DND-41 (cell line): ENCODE results near the gene MGA.

ENCODE experiments used
- ATAC-seq: fragments of 200-7000 bp; cut with Tn5 transposase; 3 replicates; pipeline ENCODE4 v1.9.1; 2021; ENCODE audit warnings: low read depth; ENCODE audit not compliant: insufficient read depth
- DNase-seq: peaks from one replicate; pipeline ENCODE4 v3.0.0-alpha.2; 2020
- H2AFZ ChIP-seq: 2 replicates; pipeline ENCODE4 v1.6.0; 2012; ENCODE audit warnings: low read depth, low read length
- H3K27ac ChIP-seq: 2 replicates; pipeline ENCODE4 v1.5.1; 2012; ENCODE audit warnings: low read length, inconsistent platforms
- H3K27me3 ChIP-seq: fragments of 200-600 bp; sonication (generic); 2 replicates; pipeline ENCODE4 v1.6.0; 2012; ENCODE audit warnings: low read length, mild to moderate bottlenecking, inconsistent platforms; ENCODE audit not compliant: insufficient read depth, poor library complexity
- H3K36me3 ChIP-seq: 2 replicates; pipeline ENCODE4 v1.5.1; 2012; ENCODE audit warnings: low read length, inconsistent platforms; ENCODE audit not compliant: insufficient read depth
- H3K4me1 ChIP-seq: 2 replicates; pipeline ENCODE4 v1.5.1; 2012; ENCODE audit warnings: mild to moderate bottlenecking, low read length; ENCODE audit not compliant: insufficient read depth
- H3K4me2 ChIP-seq: 2 replicates; pipeline ENCODE4 v1.6.0; 2012; ENCODE audit warnings: mild to moderate bottlenecking, moderate library complexity, low read length, inconsistent platforms; ENCODE audit not compliant: insufficient read depth
- H3K4me3 ChIP-seq, 2 experiments: fragments of 200-600 bp in 1 of 2; shearing (Covaris generic) in 1 of 2; 2 replicates each; pipeline ENCODE4 v1.5.1; 2012 to 2016; ENCODE audit warnings: inconsistent platforms in 2 of 2, low read length in 2 of 2, mild to moderate bottlenecking in 2 of 2, low read depth in 1 of 2, moderate library complexity in 1 of 2
- H3K79me2 ChIP-seq: 2 replicates; pipeline ENCODE4 v1.6.0; 2012; ENCODE audit warnings: low read length, inconsistent platforms; ENCODE audit not compliant: insufficient read depth
- H3K9ac ChIP-seq: 2 replicates; pipeline ENCODE4 v1.6.0; 2012; ENCODE audit warnings: low read depth, mild to moderate bottlenecking, inconsistent platforms, low read length, moderate library complexity
- H3K9me3 ChIP-seq: 2 replicates; pipeline ENCODE4 v1.5.1; 2012; ENCODE audit warnings: low read length, moderate library complexity, mild to moderate bottlenecking, inconsistent platforms; ENCODE audit not compliant: insufficient read depth, severe bottlenecking
- H4K20me1 ChIP-seq: 2 replicates; pipeline ENCODE4 v1.6.0; 2012; ENCODE audit warnings: low read length; ENCODE audit not compliant: insufficient read depth
- EZH2 ChIP-seq: IDR thresholded peaks from 3 replicates; pipeline ENCODE4 v1.6.1; 2012; ENCODE audit warnings: borderline replicate concordance, low read depth, mild to moderate bottlenecking, moderate library complexity, low read length, inconsistent platforms; ENCODE audit not compliant: severe bottlenecking
- TF ChIP-seq, protein P1 (sequence below): IDR thresholded peaks from 2 replicates; pipeline ENCODE4 v1.5.1; 2012; ENCODE audit warnings: borderline replicate concordance, low read length, moderate library complexity, mild to moderate bottlenecking; ENCODE audit not compliant: poor library complexity, severe bottlenecking; ENCODE audit errors: extremely low read depth

MGA gene

DNA sequence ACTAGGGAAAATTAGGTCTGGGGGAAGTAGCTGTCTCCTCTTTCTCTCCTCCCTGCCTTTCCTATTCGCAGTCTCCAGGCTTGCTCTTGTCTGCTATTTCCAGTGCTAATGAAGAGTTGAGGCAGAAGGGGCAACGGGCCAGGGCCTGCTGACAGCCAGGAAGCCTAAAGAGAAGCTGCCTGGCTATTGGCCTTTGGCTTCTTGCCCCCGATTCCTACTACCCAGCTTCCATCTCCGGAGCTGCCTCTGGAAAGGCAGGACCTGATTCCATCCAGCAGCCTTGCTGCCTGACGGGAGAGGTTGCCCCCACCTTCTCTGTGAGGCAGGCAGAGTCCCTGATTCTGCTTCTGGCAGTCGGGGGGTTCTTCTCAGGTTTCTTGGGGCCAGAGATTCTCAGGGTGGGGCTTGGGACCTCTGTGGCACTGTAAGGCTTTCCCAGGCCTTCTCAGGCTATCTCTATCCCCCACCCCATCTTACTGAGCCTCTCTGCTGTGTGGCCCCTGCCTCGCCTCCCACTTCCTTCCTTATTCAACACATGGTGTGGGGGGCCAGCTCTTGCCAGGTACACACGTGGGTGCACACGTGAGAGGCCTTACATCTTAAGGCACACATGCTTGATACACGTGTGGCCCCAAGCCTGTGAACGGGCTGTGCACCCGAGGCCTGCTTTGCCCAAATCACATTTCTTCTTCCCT is 149.5 kb downstream of the MGA start:
- no peak overlapping the region for H2AFZ ChIP-seq
- no peaks in the 10 kb centered on the region for H3K79me2 ChIP-seq
- H3K27ac ChIP-seq = no peak overlapping the region
- no peaks in the 10 kb centered on the region for H3K27me3 ChIP-seq
- H3K9me3 ChIP-seq = no peaks in the 10 kb centered on the region
- no peak overlapping the region for H3K9ac ChIP-seq
- no peak overlapping the region for H3K4me2 ChIP-seq
- no peak for DNase-seq
- no peak overlapping the region for H3K4me3 ChIP-seq
- no peaks in the 10 kb centered on the region for H3K4me1 ChIP-seq
- no peak for ATAC-seq
- no peak for TF ChIP-seq EZH2
- TF ChIP-seq, protein P1, sequence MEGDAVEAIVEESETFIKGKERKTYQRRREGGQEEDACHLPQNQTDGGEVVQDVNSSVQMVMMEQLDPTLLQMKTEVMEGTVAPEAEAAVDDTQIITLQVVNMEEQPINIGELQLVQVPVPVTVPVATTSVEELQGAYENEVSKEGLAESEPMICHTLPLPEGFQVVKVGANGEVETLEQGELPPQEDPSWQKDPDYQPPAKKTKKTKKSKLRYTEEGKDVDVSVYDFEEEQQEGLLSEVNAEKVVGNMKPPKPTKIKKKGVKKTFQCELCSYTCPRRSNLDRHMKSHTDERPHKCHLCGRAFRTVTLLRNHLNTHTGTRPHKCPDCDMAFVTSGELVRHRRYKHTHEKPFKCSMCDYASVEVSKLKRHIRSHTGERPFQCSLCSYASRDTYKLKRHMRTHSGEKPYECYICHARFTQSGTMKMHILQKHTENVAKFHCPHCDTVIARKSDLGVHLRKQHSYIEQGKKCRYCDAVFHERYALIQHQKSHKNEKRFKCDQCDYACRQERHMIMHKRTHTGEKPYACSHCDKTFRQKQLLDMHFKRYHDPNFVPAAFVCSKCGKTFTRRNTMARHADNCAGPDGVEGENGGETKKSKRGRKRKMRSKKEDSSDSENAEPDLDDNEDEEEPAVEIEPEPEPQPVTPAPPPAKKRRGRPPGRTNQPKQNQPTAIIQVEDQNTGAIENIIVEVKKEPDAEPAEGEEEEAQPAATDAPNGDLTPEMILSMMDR = no peak
- H4K20me1 ChIP-seq = no peaks in the 10 kb centered on the region
- peaks cover 19% of the 10 kb centered on the region; the same call in 1 of the 2 replicates for H3K36me3 ChIP-seq

DNA sequence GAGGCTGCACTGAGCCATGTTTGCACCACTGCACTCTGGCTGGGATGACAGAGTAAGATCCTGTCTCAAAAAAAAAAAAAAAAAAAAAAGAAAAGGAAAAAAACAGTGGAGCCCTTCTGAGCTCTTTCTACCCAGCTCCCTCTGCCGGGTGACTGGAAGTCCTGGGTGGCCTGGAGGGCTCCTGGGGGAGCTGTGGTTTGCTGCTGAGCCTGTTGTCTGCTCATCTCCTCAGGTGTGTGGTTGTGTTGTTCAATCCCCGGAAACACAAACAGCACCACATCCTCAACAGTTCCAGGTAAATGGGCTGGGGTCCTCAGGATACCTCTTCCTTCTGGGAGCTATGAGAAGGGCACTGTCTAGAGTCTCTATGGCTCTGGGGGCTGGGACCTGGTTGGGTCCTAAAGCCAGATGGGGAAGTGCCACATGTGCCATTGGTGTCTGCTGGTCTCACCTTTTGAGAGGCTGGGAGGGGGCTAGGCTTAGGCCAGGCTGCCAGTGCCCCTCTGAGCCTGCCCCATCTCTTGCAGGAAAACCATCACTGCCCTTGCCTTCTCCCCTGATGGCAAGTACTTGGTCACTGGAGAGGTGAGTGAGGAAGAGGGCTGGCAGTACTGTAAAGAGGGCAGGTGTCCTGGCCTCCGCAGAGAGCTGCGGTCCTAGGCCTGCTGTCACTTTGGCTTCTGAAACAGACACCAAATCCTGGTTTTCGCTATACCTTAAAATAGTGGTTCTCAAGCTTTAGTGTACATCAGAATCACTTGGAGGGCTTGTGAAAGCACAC is 150.6 kb downstream of the MGA start:
- Histone ChIP-seq H3K9ac (no peak overlapping the region), H3K36me3 (peaks cover 30% of the 10 kb centered on the region), H3K79me2 (no peaks in the 10 kb centered on the region), H3K27me3 (no peaks in the 10 kb centered on the region), H3K4me2 (no peak overlapping the region), H3K4me1 (no peaks in the 10 kb centered on the region), H2AFZ (no peak overlapping the region), H4K20me1 (no peaks in the 10 kb centered on the region), H3K4me3 (no peak overlapping the region), H3K9me3 (no peaks in the 10 kb centered on the region), H3K27ac (no peak overlapping the region)
- DNase-seq (no peak), ATAC-seq (no peak)
- TF ChIP-seq EZH2 = no peak
- TF ChIP-seq, protein P1 = no peak

DNA sequence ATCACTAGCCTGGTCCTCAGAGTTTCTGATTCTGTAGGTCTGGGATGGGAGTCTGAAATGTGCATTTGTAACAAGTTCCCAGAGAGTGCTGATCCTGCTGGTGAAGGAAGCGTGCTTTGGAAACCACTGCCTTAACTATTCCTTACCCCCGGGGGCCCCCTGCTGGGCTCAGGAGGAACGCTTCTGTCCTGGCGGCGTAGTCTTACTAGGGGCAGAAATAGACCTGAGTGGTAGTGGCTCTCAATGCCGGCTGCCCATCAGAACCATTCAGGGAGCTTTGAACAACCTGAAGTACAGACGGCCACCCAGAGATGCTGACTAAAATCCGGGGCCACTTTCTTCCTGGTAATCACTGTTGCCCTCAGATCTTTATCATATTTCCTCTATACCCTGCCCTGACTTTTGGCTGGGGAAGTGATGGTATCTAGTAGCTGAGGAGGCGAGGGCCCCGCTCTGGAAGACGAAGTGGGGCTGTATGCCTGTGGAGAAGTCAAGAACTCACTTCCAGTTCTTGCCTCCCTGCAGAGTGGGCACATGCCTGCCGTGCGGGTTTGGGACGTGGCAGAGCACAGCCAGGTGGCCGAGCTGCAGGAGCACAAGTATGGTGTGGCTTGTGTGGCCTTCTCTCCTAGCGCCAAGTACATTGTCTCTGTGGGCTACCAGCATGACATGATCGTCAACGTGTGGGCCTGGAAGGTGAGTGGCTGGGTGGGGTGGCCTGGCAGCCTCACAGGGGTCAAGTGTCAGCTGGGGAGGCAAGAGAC is 151.4 kb downstream of the MGA start:
- Histone ChIP-seq H3K36me3 (peaks cover 35% of the 10 kb centered on the region), H3K4me2 (no peak overlapping the region), H3K4me1 (no peaks in the 10 kb centered on the region), H2AFZ (no peak overlapping the region), H3K27ac (no peak overlapping the region), H3K27me3 (no peaks in the 10 kb centered on the region), H3K9me3 (no peaks in the 10 kb centered on the region), H3K4me3 (no peak overlapping the region), H3K9ac (no peak overlapping the region), H4K20me1 (no peaks in the 10 kb centered on the region), H3K79me2 (no peaks in the 10 kb centered on the region)
- DNase-seq (peak; percentile 62), ATAC-seq (peak; percentile 92)
- TF ChIP-seq EZH2 = no peak
- TF ChIP-seq, protein P1 = peak; percentile 75
